ENCODE results near the gene SYNJ1.
"Not testable (repeated sequence)": the region's sequence is repeated elsewhere in the genome, so short reads cannot be mapped to it uniquely, and the experiment has no call there.

The SYNJ1 gene

DNA sequence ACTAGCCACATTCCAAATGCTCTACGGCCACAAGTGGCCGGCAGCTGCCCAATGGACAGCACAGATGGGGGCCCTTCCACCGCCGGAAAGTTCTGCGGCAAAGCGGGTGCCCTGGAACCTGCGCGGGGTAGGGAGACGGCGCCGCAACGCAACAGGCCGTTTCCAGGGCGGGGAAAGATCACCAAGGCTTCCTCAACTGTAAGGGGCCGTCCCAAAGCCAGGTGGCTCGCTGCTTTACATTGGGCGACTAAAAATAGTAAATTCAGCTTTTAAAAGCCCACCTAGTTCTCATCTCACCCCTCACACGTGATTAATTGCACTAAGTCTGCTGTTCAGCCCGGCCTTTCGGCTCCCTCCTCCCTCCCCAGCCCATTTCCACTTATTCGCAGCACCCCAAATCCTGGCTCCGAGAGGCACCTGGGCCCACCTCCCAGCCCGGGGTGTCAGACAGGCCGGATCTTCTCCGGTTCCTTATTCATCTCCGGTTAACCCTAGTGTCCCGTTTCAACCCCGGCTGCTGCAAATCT lies 116.3 kb downstream of the SYNJ1 start:
- DNase-seq, result peak; percentile 11

DNA sequence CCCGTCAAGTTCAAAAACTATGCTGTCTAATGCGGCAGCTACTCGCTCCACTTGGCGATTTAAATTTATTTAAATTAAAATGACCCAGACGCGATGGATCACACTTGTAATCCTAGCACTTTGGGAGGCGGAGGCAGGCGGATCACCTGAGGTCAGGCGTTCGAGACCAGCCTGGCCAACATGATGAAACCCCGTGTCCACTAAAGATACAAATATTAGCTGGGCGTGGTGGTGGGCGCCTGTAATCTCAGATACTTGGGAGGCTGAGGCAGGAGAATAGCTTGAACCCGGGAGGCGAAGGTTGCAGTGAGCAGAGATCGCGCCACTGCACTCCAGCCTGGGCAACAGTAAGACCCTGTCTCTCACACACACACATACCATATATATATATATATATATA lies 116.9 kb downstream of the SYNJ1 start:
- DNase-seq, result not testable (repeated sequence)

DNA sequence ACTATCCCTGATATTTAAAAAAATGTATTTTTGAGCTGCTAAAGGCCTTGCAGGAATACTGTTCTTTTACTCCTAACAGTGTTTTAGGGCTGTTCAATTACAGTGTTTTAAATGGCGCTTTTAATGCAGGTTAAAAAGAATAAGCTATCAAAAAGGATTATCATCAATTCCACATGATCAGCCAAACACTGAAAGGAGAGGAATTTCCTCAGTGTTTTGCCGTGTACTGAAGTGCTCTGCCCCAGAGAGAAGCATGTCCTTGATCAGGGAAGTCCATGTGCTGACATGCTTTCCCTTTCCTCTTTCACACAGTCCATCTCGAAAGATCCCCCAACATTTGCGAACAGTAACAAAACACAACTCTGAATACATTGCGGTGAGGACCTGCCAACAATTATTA lies 119.0 kb downstream of the SYNJ1 start:
- no peak for DNase-seq

DNA sequence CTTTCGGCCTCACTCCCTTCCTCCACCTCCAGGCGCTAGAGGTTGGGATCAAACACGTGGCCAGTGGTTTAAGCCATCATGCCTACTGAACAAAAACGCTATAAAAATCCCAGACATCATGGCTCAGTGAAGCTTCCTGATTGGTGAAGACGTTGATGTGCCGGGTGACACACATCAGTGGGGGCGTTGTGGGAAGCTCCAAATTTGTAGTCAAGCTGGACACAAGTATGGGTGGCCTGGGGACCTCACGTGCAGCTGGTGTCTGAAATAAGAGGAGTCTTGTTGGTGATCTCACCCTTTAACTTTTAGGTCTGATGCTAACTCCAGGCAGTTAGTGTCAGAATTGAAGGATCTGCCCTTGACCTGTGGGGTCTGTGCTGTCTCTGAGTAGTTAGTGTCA lies 122.3 kb downstream of the SYNJ1 start:
- no peak for DNase-seq

DNA sequence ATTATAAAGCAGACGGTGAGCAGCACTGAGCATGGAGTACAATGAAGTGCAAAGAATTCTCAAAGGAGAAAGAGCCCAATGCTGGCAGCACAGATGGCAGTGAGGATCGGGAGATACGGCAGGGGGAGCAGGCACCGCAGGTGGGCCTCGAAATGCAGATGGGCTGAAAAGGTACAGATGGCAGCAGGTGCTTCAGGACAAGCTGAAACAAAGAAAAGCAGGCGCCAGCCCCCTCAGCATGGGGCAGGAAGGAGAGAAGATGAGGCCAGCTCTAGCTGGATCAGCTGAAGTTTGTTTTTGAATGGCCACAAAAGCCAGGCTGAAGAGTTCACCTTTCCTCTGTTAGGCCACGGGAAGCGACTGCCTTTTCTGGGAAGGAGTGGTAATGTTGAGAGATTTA lies 123.3 kb downstream of the SYNJ1 start:
- no peak for DNase-seq

DNA sequence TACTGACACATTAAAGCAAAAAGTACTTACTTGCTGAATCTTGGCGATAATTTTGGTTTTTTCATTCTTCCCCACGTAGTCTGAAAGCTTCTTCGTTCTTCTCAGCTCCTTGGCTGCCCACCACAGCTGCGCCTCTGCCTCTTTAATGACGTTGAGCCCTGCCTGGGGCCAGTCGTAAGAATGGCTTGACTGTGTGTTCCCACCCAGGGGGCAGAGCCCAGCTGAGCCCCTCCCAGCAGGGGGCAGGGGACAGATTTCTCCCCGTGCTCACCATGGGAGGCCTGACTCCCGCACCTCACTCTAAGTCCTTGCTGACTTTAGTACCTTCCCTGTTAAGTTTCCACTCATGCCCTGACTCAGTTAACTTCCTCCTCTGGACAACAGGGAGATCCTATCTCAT lies 124.7 kb downstream of the SYNJ1 start:
- no peak for DNase-seq

DNA sequence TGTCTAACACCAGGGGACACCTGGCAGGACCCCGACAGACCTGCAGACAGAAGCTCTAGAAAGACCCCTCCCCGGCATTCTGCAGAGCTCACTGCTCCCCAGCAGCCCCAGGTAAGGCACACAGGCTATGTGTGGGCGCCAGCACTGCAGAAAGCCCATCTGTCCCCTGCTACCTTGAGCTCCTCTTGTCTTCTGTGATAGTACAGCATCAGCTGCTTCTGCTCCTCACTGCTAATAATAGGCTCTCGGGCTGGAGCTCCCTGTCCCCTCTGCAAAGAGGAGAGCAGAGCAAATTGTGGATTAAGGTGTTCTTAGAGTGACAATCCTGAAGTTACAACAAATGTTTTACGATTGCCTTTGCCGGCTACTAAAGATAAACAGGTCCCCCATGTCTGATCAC lies 125.7 kb downstream of the SYNJ1 start:
- no peak for DNase-seq

DNA sequence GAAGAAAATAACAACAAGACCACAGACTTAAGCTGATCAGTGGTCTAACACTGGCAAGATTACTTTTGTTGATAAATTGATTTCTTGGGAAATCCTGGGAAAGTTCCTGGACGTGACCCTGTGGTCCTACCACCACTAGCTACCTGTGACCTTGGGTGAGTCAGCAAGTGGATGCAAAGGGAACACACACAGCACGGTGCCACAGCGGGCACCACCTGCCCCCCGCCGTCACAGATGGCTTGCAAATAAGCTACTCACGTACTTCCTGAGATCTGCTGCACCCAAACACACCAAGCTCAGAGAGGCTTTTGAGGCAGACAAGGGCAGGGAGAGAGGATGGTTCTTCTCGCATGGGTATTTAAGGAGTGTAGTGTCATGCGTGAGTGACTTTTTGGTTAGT lies 128.3 kb downstream of the SYNJ1 start:
- DNase-seq, result no peak

DNA sequence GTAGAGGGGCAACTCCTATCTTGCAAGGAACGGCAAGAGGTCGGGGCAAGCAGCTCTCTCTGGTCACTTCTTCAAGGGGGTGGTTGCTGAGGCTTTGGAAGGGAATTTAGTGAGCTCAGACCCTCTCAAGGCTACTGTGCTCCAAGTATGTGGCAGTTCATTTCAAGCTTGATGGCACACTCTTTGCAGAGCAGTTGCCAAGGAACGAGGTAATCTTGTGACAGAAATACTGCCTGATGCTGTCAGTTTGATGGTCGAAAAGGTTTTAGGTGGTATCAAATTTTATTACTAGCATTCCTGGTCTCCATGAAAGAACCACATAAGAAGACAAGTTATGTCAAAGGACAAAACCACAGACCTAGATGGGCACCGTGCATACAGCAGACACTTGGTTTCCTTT lies 128.7 kb downstream of the SYNJ1 start:
- no peak for DNase-seq

DNA sequence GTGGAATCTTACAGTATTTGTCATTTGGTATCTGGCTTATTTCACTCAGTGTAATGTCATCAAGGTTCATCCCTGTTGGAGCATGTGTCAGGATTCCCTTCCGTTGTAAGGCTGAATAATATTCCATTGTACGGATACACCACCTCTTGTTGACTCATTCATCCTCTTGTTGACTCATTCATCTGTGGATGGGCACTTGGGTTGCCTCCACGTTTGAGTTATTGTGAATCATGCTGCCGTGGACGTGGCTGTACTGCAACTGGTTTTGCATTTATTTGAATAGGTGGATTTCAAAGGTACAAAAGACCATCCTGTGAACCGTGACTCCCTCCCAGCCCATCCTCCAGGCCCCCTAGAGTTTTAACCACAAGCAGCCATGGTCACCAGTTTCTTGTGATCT lies 130.6 kb downstream of the SYNJ1 start:
- peak; percentile 88 for DNase-seq

DNA sequence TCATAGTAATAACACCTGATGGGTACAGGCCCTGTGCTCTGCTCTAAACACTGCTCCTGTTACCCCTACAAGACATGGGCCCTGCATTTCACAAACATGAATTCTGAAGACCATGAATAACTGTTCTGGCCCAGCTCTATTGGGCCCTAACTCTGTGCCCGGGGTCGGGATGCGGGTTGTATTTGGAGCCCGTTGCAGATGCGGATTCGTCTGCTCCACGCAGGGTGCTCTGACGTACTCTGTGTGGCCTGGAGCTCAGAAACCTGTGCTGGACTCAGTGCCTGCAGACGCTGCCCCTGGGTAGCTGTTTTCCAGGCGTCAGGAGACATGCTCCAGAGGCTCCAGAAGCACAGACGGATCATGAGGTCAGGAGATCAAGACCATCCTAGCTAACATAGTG lies 132.4 kb downstream of the SYNJ1 start:
- no peak for DNase-seq

DNA sequence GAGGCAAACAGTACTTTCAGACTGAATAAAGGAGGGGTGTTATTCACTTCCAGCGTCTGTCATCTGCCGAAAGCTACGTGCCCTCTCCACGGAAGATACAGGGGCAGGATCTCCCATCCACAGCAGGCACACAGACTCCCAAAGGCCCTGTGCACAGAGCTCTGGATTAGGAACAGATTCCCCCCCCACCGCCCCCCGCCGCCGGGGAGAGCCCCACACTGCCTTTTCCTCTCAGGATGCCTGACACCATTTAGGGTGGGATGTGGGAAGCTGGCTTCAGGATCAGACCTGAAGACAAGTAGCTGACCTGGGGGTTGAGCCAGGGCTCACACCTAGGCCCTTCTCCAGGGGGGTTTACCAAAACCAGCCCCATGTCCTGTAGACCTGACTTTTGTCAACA lies 134.1 kb downstream of the SYNJ1 start:
- DNase-seq, result no peak

DNA sequence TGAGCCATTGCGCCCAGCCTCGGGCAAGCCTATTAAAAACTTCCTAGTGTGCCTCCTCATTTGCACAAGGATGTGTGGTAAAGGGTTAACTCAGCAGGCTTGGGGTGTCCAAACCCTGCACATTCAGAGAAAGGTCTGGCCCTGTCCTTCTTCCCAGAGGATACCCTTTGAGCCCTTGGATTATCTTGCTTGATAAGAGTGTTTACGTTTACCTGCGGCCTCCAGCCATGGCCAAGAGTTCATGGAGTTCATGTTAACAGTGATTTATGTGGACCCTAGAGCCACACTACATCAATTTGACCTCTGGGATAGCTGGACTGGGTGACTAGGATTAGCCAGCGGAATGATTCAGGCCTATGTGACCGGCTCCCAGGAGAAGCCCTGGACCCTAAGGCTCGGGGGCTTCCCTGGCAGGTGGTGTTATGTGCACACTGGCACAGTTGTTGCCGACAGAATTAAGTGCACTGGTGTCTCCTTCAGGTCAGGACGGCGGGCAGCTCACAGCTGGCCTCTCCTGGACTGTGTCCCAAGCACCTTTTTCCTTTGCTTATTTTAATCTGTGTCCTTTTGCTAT lies 134.8 kb downstream of the SYNJ1 start:
- DNase-seq, result no peak

DNA sequence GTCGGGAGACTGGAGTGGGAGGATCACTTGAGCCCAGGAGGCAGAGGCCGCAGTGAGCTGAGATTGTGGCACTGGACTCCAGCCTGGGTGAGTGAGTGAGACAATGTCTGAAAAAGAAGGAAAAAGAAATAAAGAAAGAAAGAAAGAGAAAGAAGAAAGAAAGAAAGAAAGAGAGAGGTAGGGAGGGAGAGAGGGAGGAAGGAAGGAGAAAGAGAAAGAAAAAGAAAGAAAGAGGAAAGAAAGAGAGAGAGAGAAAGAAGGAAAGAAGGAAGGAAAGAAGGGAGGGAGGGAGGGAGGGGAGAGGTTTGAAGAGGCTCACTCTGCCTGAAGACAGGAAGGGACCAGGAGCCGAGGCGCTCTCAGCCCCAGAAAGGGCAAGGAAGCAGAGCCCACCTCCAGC lies 137.7 kb downstream of the SYNJ1 start:
- DNase-seq, result no peak

DNA sequence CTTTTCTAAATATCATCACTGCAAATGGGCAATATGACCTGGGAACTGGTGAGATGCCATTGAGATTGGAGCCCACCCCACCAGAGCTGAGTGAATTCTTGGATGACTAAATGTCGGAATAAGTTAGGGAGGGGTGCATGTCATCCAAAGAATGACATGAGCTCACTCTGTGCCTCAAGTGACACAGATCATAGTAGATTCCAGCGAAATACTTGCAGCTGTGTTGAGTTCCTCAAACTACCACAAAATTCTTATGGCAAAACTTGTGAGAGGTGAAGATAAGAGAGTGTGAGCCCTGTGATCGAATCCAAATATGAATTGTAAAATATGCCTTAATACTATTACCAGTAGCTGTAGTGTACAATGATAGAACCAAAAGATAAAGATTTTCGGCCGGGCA lies 140.2 kb downstream of the SYNJ1 start:
- DNase-seq, result peak; percentile 6

DNA sequence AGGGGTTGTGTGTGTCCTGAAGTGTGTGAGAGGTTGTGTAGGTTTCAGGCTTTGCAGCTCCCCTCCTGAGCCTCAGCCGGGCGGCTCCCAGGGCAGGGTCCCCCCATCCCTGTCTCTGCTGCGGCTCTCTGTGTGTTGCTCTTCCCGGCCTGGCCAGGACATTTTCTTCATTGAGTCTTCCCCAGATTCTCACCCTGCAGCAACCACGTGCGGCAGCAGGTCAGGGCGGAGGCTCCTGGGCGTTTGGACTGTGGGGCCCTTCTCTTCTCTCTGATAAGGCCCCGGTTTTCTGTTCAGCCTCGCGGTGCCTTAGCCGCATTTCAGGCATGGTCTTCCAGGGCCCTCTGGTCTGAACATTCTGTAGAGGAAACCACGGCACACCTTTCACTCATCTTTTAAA lies 140.7 kb downstream of the SYNJ1 start:
- DNase-seq, result no peak

DNA sequence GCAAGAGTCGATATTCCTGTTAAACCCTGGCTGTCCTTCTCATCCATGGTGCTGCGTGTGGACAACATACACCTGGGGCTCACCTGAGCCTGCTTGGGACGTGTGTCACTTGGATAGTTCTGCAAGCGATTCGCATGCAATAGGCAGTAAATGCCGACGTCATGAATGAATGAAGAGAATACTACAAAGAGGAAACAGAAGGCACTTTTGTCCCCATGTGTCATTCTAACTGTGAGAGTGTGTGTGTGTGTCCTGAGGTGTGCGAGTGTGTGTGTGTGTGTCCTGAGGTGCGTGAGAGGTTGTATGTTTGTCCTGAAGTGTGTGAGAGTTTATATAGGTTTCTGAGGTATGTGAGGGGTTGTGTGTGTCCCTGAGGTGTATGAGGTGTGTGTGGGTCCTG lies 141.8 kb downstream of the SYNJ1 start:
- no peak for DNase-seq

DNA sequence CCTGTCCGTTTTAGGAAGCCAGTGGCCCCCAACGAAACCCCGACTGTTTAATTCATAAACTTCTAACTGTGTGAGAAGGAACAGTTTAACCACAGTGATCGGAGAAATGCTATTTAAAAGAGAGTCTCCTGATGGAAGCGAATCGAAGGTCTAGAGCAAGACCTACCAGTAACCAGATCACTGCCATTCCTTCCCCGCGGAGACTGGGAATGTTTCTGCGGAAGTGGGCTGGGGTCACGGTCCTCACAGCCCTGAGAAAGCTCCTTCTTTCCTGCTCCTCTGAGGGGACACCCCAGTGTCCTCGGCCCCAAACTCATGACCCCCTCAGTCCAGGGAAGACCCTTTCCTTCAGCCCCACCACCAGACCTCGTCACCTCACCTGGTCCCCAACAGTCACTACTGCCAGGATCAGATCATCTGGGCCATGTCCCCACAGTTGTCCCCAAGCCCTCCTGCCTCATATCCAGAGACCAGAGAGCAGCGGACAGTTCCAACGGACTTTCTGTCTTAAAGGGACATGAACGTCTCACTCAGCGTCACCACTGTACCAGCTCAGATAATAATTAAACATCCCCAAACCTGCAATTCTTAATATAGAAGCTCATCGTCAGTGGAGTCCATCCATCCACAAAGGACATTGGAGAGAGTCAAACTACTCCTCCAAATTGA lies 142.6 kb downstream of the SYNJ1 start, which contains the start of gene TCP10L:
Gene TCP10L, minus strand, starts transcription at position 482 of the 669 bp plus-strand sequence. CDS start 1,219 bp downstream, outside the sequence.
- DNase-seq, result no peak

DNA sequence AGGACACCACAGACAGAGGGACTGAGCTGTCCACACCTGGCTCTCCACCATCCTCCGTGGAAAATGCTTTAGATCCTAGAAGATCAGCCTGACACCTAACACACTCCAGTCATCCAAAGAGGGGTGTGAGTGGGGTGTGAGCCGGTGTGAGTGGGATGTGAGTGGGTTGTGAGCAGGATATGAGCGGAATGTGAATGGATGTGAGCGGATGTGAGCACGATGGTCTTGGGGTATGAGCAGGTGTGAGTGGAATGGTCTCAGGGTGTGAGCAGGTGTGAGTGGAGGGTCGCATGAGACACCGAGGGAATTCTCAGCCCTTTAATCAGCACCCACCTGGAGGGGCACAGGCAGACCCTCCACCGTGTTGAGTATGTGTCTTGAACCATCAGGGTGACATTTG lies 143.3 kb downstream of the SYNJ1 start:
- DNase-seq, result no peak

DNA sequence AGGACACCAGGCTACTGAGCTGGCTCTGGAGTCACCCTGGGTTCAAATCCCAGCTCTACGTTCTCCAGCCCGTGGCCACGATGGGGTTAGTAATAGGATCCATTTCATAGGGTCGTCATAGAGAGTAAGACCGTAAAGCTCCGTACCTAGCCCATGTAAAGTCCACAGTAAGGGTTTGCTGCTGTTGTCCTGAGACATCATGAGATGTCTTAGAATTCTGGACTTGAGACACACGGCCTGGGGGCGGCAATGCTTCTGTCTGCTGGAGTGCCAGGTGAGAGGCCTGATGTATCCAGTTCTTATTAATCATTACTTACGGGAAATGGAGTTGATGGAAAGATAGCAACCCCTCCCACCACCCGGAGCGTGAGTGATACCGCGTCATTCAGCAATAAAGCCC lies 146.1 kb downstream of the SYNJ1 start:
- no peak for DNase-seq

DNA sequence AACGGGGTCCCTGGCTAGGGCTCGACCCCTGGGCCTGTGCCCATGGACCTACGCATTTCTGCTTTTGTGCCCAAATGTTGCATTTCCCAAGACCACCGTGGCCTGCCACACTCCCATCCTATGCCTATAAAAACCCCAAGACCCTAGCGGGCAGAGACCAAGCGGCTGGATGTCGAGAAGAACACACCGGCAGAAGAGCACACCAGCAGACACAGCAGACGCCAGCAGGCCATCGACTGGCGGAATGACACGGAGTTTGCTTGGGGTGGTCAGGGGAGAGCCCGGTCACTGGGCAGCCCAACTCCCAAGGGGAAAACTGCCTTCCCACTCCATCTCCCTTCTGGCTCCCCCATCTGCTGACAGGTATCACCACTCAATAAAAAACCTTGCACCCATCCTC lies 146.9 kb downstream of the SYNJ1 start:
- DNase-seq, result no peak

Measured in fibroblast of skin of back (primary cell).